GM12874 (cell line): ENCODE results near the gene CP.

ENCODE experiments used
- CTCF ChIP-seq: IDR thresholded peaks from 2 replicates; pipeline ENCODE4 v1.5.1; 2011; ENCODE audit warnings: low read depth, mild to moderate bottlenecking, control low read depth, low read length, moderate library complexity; ENCODE audit not compliant: insufficient read depth

The CP gene

DNA sequence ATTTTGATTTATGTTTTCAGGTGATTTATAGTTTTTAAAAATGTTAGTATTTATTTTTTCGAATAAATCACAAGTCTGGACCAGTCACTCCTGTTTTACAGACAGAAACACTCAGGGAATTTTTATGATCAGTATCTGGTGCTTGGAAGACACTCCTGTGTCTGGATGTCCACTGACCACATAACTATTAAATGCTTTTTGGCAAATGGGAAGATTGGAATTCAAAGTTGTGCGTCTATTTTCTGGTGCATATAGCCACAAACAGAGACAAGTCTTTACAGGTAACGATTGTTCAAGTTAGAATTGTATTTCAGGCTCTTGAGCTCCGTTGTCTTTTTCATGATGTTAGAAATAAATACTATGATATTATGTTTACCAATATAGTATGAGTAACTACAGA lies 12.2 kb downstream of the CP start:
- TF ChIP-seq CTCF, result no peak

GRCh38 chr3:149207475-149207874 lies 14.2 kb downstream of the CP start:
- no peak for TF ChIP-seq CTCF

DNA sequence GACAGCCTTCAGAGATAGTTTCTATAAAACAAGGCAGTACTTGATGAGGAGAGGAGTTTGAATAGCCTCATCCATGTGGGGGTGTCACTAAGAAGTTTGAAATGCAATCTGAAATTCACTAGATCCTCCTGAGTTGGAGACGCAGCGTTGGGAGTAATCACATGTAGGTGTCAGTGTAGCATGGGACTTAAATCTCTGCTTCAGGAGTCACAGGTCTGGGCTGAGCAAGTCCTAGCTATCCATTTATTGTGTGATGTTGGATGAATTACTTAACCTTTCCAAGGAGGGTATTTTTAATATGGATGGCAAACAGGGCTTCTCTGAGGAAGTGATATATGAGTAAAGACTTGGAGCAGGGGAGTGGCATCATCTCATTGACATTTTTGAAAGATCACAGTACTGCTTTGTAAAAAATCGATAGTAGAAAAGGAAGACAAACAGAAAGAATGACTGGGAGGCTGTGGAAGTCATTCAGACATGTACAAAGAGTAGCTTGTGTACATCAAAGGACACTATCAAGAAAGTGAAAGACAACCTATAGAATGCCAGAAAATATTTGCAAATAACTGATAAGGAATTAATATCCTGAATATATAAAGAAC lies 17.1 kb downstream of the CP start:
- no peak for TF ChIP-seq CTCF

- no peak for TF ChIP-seq CTCF
Observed at GRCh38 chr3:149203758-149204157, 17.9 kb downstream of the CP start.

DNA sequence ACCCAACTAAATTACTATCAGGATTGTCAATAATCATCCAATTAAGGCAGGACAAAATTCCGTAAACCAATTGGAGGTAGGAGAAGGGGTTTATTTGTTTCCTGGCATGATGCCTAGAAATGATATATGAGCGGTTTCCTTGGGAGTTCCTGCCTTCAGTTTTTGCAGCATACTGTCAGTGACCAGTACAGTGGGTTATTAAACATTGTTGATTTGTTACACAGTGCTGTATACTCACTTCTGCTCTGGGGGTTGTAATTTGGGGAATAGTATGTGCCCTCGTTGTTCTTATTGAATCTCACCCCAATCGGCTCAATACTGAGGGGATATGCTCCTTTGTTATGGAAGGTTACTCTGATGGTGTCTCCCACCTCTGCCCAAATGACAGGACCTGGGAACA lies 22.2 kb downstream of the CP start:
- TF ChIP-seq CTCF, result no peak

DNA sequence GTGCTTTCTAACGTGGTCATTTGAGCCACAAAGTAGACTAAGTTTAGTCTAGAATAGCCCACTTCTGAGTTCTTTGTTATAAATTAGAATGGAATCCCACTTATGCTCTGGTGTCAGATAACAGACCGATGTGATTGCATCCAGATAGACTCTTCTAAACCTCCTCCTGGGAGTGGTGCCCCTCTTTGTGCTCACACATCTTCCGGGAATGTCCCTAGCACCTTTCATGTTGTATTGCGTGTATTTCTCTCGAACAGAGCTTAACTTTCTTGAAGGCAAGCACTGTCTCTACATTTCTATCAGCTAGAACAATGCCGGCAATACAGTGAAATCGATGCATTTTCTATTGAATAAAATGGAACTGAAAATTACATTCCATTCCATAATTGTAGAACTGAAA lies 23.0 kb downstream of the CP start:
- no peak for TF ChIP-seq CTCF

DNA sequence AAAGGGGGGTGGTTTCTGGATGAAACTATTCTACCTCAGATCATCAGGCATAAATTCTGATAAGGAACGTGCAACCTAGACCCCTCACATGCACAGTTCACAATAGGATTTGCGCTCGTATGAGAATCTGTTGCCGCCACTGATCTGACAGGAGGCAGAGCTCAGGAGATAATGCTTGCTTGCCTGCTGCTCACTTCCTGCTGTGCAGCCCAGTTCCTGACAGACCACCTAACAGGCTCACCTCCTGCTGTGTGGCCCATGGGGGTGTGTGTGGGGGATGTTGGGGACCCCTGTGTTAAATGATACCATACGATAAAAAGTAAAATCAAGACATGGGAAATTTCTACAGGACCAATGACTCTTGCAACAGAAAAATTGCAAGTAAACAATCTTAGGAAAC lies 24.0 kb downstream of the CP start:
- no peak for TF ChIP-seq CTCF
